Subcutaneous adipose tissue (tissue), 4 donors: ENCODE results near the gene TLR7. TPM values are rescaled to one million over a fixed set of nuclear protein-coding genes. Genes with fewer than 3 reads are reported as not detected.

Source experiments
- total RNA-seq, 4 donors: library from RNA; depleted of rRNA; stranded (reverse); fragments of >200 nt; gene quantifications; one replicate each; pipeline ENCODE4 v1.1.0, GENCODE V29; 2016
- TF ChIP-seq, protein P1 (sequence below): fragments of 450-650 bp; IDR thresholded peaks from one replicate; pipeline ENCODE4 v1.5.1; 2016; ENCODE audit warnings: low read depth, mild to moderate bottlenecking, control low read depth, antibody characterized with exemption, moderate library complexity

The TLR7 gene
- total RNA-seq, 4 donors from 2014 or later: 0.19 to 5.3 (median 1.8) TPM

DNA sequence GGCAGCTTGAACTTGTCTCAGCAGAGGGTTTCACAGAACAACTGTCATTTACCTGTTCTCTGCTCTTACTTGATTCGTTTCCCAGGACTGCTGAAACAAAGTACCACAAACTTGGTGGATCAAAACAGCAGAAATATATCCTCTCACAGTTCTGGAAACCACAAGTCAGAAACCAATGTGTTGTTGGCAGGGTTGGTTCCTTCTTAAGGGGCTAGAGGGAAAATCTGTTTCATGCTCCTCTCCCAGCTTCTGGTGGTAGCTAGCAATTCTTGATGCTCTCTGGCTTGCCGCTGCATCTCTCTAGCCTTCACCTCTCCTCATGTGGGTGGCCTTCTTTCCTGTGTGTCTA is 44.2 kb downstream of the TLR7 start:
- TF ChIP-seq, protein P1, sequence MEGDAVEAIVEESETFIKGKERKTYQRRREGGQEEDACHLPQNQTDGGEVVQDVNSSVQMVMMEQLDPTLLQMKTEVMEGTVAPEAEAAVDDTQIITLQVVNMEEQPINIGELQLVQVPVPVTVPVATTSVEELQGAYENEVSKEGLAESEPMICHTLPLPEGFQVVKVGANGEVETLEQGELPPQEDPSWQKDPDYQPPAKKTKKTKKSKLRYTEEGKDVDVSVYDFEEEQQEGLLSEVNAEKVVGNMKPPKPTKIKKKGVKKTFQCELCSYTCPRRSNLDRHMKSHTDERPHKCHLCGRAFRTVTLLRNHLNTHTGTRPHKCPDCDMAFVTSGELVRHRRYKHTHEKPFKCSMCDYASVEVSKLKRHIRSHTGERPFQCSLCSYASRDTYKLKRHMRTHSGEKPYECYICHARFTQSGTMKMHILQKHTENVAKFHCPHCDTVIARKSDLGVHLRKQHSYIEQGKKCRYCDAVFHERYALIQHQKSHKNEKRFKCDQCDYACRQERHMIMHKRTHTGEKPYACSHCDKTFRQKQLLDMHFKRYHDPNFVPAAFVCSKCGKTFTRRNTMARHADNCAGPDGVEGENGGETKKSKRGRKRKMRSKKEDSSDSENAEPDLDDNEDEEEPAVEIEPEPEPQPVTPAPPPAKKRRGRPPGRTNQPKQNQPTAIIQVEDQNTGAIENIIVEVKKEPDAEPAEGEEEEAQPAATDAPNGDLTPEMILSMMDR: no peak

DNA sequence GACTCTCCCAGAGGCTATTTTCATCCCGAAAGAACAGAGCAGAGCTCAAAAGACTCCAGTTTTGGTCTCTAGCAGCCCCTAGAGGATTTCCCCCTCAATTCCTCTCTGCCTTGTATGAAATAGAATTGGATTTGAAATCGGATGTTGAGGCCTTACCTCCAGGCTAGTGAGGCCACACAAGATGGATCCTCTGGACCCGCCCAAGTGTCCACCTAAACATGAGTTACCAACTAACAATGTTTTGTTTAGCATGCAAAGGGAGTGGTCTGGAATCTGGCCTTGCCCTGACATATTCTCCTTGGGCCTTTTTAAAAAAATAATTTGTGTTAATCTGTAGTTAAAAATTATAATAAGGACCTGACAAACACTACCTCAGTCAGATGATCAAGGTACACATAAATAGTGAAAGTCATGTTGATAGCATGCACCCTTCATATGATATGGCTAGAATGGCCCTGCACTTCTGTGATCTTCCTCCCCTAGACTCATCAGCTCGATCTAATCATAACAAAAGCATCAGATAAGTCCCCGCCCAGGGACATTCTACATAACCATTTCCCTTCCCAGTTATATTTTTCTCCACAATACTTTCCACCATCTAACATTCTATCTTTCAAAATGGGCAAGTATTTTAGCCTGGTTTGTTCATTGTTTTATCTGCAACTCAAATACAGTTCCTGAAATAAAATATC is 46.1 kb downstream of the TLR7 start:
- TF ChIP-seq, protein P1: no peak

DNA sequence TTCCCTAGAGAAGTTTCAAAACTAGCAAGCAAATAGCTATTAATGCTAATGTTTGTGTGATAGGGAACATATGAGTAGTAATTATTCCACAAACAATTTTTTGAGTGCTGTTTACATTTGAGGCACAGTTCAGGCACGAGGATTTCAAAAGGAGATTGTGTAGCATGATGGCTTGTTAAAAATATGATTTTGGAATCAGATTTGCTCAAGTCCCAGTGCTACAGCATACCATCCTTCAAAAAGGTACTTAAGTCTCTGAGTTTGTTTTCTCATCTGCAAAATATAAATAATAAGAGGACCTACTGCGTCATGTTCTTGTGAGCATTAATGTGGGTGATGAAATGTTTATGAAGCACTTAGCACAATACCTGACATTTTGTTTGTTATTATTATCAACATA is 50.9 kb downstream of the TLR7 start:
- TF ChIP-seq, protein P1: no peak

DNA sequence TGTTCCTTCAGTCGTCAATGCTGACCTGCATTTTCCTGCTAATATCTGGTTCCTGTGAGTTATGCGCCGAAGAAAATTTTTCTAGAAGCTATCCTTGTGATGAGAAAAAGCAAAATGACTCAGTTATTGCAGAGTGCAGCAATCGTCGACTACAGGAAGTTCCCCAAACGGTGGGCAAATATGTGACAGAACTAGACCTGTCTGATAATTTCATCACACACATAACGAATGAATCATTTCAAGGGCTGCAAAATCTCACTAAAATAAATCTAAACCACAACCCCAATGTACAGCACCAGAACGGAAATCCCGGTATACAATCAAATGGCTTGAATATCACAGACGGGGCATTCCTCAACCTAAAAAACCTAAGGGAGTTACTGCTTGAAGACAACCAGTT is 52.2 kb downstream of the TLR7 start:
- TF ChIP-seq, protein P1: no peak

DNA sequence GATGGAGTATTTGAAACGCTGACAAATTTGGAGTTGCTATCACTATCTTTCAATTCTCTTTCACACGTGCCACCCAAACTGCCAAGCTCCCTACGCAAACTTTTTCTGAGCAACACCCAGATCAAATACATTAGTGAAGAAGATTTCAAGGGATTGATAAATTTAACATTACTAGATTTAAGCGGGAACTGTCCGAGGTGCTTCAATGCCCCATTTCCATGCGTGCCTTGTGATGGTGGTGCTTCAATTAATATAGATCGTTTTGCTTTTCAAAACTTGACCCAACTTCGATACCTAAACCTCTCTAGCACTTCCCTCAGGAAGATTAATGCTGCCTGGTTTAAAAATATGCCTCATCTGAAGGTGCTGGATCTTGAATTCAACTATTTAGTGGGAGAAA is 52.7 kb downstream of the TLR7 start:
- TF ChIP-seq, protein P1: no peak

DNA sequence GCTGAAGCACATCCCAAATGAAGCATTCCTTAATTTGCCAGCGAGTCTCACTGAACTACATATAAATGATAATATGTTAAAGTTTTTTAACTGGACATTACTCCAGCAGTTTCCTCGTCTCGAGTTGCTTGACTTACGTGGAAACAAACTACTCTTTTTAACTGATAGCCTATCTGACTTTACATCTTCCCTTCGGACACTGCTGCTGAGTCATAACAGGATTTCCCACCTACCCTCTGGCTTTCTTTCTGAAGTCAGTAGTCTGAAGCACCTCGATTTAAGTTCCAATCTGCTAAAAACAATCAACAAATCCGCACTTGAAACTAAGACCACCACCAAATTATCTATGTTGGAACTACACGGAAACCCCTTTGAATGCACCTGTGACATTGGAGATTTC is 54.1 kb downstream of the TLR7 start:
- TF ChIP-seq, protein P1: no peak

DNA sequence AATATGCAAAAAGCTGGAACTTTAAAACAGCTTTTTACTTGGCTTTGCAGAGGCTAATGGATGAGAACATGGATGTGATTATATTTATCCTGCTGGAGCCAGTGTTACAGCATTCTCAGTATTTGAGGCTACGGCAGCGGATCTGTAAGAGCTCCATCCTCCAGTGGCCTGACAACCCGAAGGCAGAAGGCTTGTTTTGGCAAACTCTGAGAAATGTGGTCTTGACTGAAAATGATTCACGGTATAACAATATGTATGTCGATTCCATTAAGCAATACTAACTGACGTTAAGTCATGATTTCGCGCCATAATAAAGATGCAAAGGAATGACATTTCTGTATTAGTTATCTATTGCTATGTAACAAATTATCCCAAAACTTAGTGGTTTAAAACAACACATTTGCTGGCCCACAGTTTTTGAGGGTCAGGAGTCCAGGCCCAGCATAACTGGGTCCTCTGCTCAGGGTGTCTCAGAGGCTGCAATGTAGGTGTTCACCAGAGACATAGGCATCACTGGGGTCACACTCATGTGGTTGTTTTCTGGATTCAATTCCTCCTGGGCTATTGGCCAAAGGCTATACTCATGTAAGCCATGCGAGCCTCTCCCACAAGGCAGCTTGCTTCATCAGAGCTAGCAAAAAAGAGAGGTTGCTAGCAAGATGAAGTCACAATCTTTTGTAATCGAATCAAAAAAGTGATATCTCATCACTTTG is 55.2 kb downstream of the TLR7 start:
- TF ChIP-seq, protein P1: no peak
